ENCODE data around the gene TOE1.

TOE1 gene

DNA sequence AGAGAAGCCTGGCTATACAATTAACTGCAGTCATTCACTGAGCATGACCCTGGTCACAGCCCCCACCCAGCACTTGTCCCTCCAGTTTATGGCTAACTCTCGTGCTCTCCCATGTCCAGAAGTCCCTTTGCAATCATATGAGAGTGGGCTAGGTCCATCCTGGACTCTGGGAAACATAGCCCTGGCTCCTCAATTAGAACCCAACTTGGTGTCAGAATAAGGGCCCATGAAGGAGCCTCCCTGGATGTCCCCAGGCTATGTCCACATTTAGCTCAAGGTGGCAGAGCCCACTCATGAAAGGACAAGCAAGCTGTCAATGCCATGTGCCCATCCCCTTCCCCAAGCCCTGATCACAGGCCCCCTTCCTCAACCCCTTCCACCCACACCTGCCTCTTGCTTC lies 40.7 kb upstream of the TOE1 start:
- Histone ChIP-seq H3K4me2 (ENCODE audit: low read length) (no peak overlapping the region), H3K9ac (ENCODE audit: low read length) (no peak overlapping the region), H3K36me3 (replicated peaks; ENCODE audit: low read depth, low read length) (no peaks in the 10 kb centered on the region), H3K27me3 (ENCODE audit: low read depth, low read length) (no peaks in the 10 kb centered on the region), H3K27ac (ENCODE audit: low read length) (no peak overlapping the region), H3K9me3 (ENCODE audit: insufficient read depth, low read length) (no peaks in the 10 kb centered on the region), H3K4me3 (ENCODE audit: low read length) (no peak overlapping the region), H2AFZ (ENCODE audit: low read depth, low read length) (no peak overlapping the region), H3K4me1 (ENCODE audit: low read length) (0 out of 2 replicates have a peak, but pooled peaks cover 3% of the 10 kb centered on the region), H3K79me2 (ENCODE audit: low read length) (no peaks in the 10 kb centered on the region; the same call in 1 of the 2 replicates), H4K20me1 (ENCODE audit: insufficient read depth, low read length) (no peaks in the 10 kb centered on the region)
- TF ChIP-seq, protein P1, sequence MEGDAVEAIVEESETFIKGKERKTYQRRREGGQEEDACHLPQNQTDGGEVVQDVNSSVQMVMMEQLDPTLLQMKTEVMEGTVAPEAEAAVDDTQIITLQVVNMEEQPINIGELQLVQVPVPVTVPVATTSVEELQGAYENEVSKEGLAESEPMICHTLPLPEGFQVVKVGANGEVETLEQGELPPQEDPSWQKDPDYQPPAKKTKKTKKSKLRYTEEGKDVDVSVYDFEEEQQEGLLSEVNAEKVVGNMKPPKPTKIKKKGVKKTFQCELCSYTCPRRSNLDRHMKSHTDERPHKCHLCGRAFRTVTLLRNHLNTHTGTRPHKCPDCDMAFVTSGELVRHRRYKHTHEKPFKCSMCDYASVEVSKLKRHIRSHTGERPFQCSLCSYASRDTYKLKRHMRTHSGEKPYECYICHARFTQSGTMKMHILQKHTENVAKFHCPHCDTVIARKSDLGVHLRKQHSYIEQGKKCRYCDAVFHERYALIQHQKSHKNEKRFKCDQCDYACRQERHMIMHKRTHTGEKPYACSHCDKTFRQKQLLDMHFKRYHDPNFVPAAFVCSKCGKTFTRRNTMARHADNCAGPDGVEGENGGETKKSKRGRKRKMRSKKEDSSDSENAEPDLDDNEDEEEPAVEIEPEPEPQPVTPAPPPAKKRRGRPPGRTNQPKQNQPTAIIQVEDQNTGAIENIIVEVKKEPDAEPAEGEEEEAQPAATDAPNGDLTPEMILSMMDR (IDR thresholded peaks at IDR 0.05; ENCODE audit: low read depth, low read length) = no peak
- no peak for TF ChIP-seq EZH2phosphoT487 (IDR thresholded peaks at IDR 0.05; ENCODE audit: low read depth)

GRCh38 chr1:45299981-45300668 lies 39.8 kb upstream of the TOE1 start:
- Histone ChIP-seq H3K4me3 (ENCODE audit: low read length) (no peak overlapping the region), H2AFZ (ENCODE audit: low read depth, low read length) (no peak overlapping the region), H4K20me1 (ENCODE audit: insufficient read depth, low read length) (no peaks in the 10 kb centered on the region), H3K4me1 (ENCODE audit: low read length) (peaks cover 11% of the 10 kb centered on the region), H3K79me2 (ENCODE audit: low read length) (peaks cover 6% of the 10 kb centered on the region; the same call in 1 of the 2 replicates), H3K36me3 (replicated peaks; ENCODE audit: low read depth, low read length) (no peaks in the 10 kb centered on the region), H3K9me3 (ENCODE audit: insufficient read depth, low read length) (no peaks in the 10 kb centered on the region), H3K9ac (ENCODE audit: low read length) (no peak overlapping the region), H3K27me3 (ENCODE audit: low read depth, low read length) (no peaks in the 10 kb centered on the region), H3K4me2 (ENCODE audit: low read length) (no peak overlapping the region), H3K27ac (ENCODE audit: low read length) (no peak overlapping the region)
- TF ChIP-seq, protein P1 (IDR thresholded peaks at IDR 0.05; ENCODE audit: low read depth, low read length) = peak; percentile 70
- TF ChIP-seq EZH2phosphoT487 (IDR thresholded peaks at IDR 0.05; ENCODE audit: low read depth) = no peak

GRCh38 chr1:45300669-45300997 lies 39.3 kb upstream of the TOE1 start:
- Histone ChIP-seq H3K4me3 (ENCODE audit: low read length) (no peak overlapping the region), H3K9ac (ENCODE audit: low read length) (no peak overlapping the region), H3K27ac (ENCODE audit: low read length) (no peak overlapping the region), H3K27me3 (ENCODE audit: low read depth, low read length) (no peaks in the 10 kb centered on the region), H3K9me3 (ENCODE audit: insufficient read depth, low read length) (no peaks in the 10 kb centered on the region), H3K79me2 (ENCODE audit: low read length) (peaks cover 6% of the 10 kb centered on the region; the same call in 1 of the 2 replicates), H3K36me3 (replicated peaks; ENCODE audit: low read depth, low read length) (no peaks in the 10 kb centered on the region), H4K20me1 (ENCODE audit: insufficient read depth, low read length) (no peaks in the 10 kb centered on the region), H3K4me2 (ENCODE audit: low read length) (no peak overlapping the region), H3K4me1 (ENCODE audit: low read length) (peaks cover 16% of the 10 kb centered on the region), H2AFZ (ENCODE audit: low read depth, low read length) (no peak overlapping the region)
- TF ChIP-seq, protein P1 (IDR thresholded peaks at IDR 0.05; ENCODE audit: low read depth, low read length) = no peak
- TF ChIP-seq EZH2phosphoT487 (IDR thresholded peaks at IDR 0.05; ENCODE audit: low read depth) = no peak

- Histone ChIP-seq H3K27ac (ENCODE audit: low read length) (no peak overlapping the region), H3K9ac (ENCODE audit: low read length) (peak overlapping the region; percentile 79), H3K27me3 (ENCODE audit: low read depth, low read length) (no peaks in the 10 kb centered on the region), H3K9me3 (ENCODE audit: insufficient read depth, low read length) (no peaks in the 10 kb centered on the region), H3K4me2 (ENCODE audit: low read length) (peak overlapping the region; percentile 64), H3K4me3 (ENCODE audit: low read length) (peak overlapping the region; percentile 93), H3K36me3 (replicated peaks; ENCODE audit: low read depth, low read length) (no peaks in the 10 kb centered on the region), H4K20me1 (ENCODE audit: insufficient read depth, low read length) (no peaks in the 10 kb centered on the region), H3K79me2 (ENCODE audit: low read length) (peaks cover 6% of the 10 kb centered on the region; the same call in 1 of the 2 replicates), H2AFZ (ENCODE audit: low read depth, low read length) (no peak overlapping the region), H3K4me1 (ENCODE audit: low read length) (peaks cover 33% of the 10 kb centered on the region)
- no peak for TF ChIP-seq EZH2phosphoT487 (IDR thresholded peaks at IDR 0.05; ENCODE audit: low read depth)
- TF ChIP-seq, protein P1 (IDR thresholded peaks at IDR 0.05; ENCODE audit: low read depth, low read length) = no peak
These were observed 37.3 kb upstream of the TOE1 start for GRCh38 chr1:45302505-45303150.

All from OCI-LY3 (cell line).